RCC 7860 (cell line): Measurements from ENCODE around the gene CDC37L1.
"Not testable (repeated sequence)": the region's sequence is repeated elsewhere in the genome, so short reads cannot be mapped to it uniquely, and the experiment has no call there.

ENCODE experiments used
- DNase-seq: peaks from one replicate; pipeline ENCODE4 v3.0.0-alpha.2; 2015; ENCODE audit warnings: low spot score
- FAIRE-seq: peaks from 2 replicates; lab custom pipeline; 2012; peaks lifted over from hg19 to GRCh38; lab: Jason Lieb, UNC

Gene CDC37L1

GRCh38 chr9:4746278-4747030, 67.1 kb downstream of the CDC37L1 start:
- FAIRE-seq (no peak), DNase-seq (no peak)

DNA sequence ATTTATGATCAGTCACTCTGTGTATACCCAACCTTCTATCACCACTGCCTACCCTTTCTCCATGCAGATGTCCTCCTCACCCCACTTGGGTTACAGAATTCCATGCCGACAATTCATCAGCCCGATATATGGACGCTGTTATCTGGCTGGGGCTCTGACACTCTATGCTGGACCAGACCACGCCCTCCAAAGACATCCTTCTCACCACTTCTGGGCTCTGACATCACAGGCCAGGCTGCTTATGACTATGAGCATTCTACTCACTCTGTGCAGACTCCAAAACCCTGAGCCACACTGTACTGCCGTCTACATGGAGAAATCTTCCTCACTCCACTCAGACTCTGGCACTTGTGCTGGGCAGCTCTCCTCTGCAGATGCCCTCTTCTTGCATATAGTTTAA, 69.2 kb downstream of the CDC37L1 start:
- no peak for DNase-seq
- FAIRE-seq: no peak

GRCh38 chr9:4750023-4750673, 70.8 kb downstream of the CDC37L1 start:
- FAIRE-seq (peak; percentile 42), DNase-seq (no peak)

GRCh38 chr9:4754530-4754929, 75.2 kb downstream of the CDC37L1 start:
- not testable (repeated sequence) for FAIRE-seq, DNase-seq

- no peak for FAIRE-seq
- no peak for DNase-seq
Observed at GRCh38 chr9:4755026-4755609, 75.7 kb downstream of the CDC37L1 start.

DNA sequence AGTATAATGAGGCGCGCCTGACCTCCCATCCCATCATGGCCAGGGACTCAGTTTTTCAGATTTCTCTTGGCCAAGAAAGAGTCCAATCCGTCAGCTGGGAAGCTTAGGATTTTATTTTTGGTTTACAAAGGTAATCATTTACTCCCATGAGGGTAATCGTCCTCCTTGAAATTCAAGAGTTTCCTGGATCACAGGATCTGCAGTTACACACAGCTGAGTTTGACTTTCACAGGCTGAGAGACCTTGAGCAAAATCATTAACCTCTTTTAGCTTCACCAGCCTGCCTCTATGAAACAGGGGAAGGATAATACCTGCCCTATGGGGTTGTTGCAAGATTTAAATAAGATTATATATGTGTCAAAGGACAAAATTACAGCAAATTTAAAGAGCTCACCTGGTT, 77.1 kb downstream of the CDC37L1 start:
- FAIRE-seq (no peak), DNase-seq (no peak)
